ENCODE data around the gene NAGLU. TPM values are rescaled to one million over a fixed set of nuclear protein-coding genes. Genes with fewer than 3 reads are reported as not detected.
A peak's percentile ranks its signal among the peaks of the same experiment; 100 is the strongest.

The NAGLU gene
- total and polyA plus RNA-seq, 2 of the 13 experiments (the other 11 are each of a cell fraction or from before 2014, with no cell fraction given) = 28.2 to 40.1 TPM

- TF ChIP-seq, protein P1, sequence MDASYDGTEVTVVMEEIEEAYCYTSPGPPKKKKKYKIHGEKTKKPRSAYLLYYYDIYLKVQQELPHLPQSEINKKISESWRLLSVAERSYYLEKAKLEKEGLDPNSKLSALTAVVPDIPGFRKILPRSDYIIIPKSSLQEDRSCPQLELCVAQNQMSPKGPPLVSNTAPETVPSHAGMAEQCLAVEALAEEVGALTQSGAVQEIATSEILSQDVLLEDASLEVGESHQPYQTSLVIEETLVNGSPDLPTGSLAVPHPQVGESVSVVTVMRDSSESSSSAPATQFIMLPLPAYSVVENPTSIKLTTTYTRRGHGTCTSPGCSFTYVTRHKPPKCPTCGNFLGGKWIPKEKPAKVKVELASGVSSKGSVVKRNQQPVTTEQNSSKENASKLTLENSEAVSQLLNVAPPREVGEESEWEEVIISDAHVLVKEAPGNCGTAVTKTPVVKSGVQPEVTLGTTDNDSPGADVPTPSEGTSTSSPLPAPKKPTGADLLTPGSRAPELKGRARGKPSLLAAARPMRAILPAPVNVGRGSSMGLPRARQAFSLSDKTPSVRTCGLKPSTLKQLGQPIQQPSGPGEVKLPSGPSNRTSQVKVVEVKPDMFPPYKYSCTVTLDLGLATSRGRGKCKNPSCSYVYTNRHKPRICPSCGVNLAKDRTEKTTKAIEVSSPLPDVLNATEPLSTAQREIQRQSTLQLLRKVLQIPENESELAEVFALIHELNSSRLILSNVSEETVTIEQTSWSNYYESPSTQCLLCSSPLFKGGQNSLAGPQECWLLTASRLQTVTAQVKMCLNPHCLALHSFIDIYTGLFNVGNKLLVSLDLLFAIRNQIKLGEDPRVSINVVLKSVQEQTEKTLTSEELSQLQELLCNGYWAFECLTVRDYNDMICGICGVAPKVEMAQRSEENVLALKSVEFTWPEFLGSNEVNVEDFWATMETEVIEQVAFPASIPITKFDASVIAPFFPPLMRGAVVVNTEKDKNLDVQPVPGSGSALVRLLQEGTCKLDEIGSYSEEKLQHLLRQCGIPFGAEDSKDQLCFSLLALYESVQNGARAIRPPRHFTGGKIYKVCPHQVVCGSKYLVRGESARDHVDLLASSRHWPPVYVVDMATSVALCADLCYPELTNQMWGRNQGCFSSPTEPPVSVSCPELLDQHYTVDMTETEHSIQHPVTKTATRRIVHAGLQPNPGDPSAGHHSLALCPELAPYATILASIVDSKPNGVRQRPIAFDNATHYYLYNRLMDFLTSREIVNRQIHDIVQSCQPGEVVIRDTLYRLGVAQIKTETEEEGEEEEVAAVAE (CRISPR knock-in tag; IDR thresholded peaks at IDR 0.05; ENCODE audit: borderline replicate concordance) = no peak
- no peak for TF ChIP-seq HHEX (CRISPR knock-in tag; IDR thresholded peaks at IDR 0.05)
- 0 out of 2 replicates have a peak, but pooled peaks have one; percentile 28 for TF ChIP-seq ZSCAN31 (CRISPR knock-in tag; IDR thresholded peaks at IDR 0.05; ENCODE audit: low read depth)
- TF ChIP-seq KAT8 (CRISPR knock-in tag; IDR thresholded peaks at IDR 0.05) = no peak
- no peak for TF ChIP-seq SP5 (CRISPR knock-in tag; IDR thresholded peaks at IDR 0.05; ENCODE audit: borderline replicate concordance, low read depth)
- TF ChIP-seq SALL1 (CRISPR knock-in tag; IDR thresholded peaks at IDR 0.05) = peak; percentile 73
- TF ChIP-seq SRF (IDR thresholded peaks at IDR 0.05; ENCODE audit: low read depth, low read length) = peak; percentile 96
- no peak for TF ChIP-seq BATF2 (CRISPR knock-in tag; IDR thresholded peaks at IDR 0.05)
- no peak for TF ChIP-seq EED (CRISPR knock-in tag; IDR thresholded peaks at IDR 0.05)
- no peak for TF ChIP-seq MTF2 (CRISPR knock-in tag; IDR thresholded peaks at IDR 0.05; ENCODE audit: borderline replicate concordance)
- no peak for TF ChIP-seq ZNF350 (CRISPR knock-in tag; IDR thresholded peaks at IDR 0.05; ENCODE audit: borderline replicate concordance, low read depth)
- TF ChIP-seq ISL2 (CRISPR knock-in tag; IDR thresholded peaks at IDR 0.05) = 0 out of 2 replicates have a peak, but pooled peaks have one; percentile 29
- no peak for TF ChIP-seq TAF1 (CRISPR knock-in tag; IDR thresholded peaks at IDR 0.05)
- 0 out of 2 replicates have a peak, but pooled peaks have one; percentile 8 for TF ChIP-seq MAZ (IDR thresholded peaks at IDR 0.05; ENCODE audit: borderline replicate concordance, low read depth, low read length)
- no peak for TF ChIP-seq MAZ (CRISPR knock-in tag; IDR thresholded peaks at IDR 0.05; ENCODE audit: low read depth)
- TF ChIP-seq, protein P2, sequence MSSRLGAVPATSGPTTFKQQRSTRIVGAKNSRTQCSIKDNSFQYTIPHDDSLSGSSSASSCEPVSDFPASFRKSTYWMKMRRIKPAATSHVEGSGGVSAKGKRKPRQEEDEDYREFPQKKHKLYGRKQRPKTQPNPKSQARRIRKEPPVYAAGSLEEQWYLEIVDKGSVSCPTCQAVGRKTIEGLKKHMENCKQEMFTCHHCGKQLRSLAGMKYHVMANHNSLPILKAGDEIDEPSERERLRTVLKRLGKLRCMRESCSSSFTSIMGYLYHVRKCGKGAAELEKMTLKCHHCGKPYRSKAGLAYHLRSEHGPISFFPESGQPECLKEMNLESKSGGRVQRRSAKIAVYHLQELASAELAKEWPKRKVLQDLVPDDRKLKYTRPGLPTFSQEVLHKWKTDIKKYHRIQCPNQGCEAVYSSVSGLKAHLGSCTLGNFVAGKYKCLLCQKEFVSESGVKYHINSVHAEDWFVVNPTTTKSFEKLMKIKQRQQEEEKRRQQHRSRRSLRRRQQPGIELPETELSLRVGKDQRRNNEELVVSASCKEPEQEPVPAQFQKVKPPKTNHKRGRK (CRISPR knock-in tag; IDR thresholded peaks at IDR 0.05) = no peak
- no peak for TF ChIP-seq ZNF777 (CRISPR knock-in tag; IDR thresholded peaks at IDR 0.05)
- TF ChIP-seq, protein P3, sequence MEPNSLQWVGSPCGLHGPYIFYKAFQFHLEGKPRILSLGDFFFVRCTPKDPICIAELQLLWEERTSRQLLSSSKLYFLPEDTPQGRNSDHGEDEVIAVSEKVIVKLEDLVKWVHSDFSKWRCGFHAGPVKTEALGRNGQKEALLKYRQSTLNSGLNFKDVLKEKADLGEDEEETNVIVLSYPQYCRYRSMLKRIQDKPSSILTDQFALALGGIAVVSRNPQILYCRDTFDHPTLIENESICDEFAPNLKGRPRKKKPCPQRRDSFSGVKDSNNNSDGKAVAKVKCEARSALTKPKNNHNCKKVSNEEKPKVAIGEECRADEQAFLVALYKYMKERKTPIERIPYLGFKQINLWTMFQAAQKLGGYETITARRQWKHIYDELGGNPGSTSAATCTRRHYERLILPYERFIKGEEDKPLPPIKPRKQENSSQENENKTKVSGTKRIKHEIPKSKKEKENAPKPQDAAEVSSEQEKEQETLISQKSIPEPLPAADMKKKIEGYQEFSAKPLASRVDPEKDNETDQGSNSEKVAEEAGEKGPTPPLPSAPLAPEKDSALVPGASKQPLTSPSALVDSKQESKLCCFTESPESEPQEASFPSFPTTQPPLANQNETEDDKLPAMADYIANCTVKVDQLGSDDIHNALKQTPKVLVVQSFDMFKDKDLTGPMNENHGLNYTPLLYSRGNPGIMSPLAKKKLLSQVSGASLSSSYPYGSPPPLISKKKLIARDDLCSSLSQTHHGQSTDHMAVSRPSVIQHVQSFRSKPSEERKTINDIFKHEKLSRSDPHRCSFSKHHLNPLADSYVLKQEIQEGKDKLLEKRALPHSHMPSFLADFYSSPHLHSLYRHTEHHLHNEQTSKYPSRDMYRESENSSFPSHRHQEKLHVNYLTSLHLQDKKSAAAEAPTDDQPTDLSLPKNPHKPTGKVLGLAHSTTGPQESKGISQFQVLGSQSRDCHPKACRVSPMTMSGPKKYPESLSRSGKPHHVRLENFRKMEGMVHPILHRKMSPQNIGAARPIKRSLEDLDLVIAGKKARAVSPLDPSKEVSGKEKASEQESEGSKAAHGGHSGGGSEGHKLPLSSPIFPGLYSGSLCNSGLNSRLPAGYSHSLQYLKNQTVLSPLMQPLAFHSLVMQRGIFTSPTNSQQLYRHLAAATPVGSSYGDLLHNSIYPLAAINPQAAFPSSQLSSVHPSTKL (CRISPR knock-in tag; IDR thresholded peaks at IDR 0.05) = peak; percentile 56; the same call in 1 of the 2 replicates
Measured at GRCh38 chr17:42519546-42520491, 16.2 kb upstream of the NAGLU start (continued).

All from HepG2 (cell line).